Sciatic nerve (tissue), 2 donors: ENCODE data around the gene TTBK1. TPM values are rescaled to one million over a fixed set of nuclear protein-coding genes. Genes with fewer than 3 reads are reported as not detected.
A peak's percentile ranks its signal among the peaks of the same experiment; 100 is the strongest.

Experiments used
- ATAC-seq: fragments of 200-7000 bp; cut with Tn5 transposase; one replicate; pipeline ENCODE4 v1.9.1; 2020; ENCODE audit warnings: mild to moderate bottlenecking, moderate library complexity
- DNase-seq: peaks from one replicate; pipeline ENCODE4 v3.0.0-alpha.2; 2020; ENCODE audit warnings: low spot score
- intact Hi-C: fragments of 100-400 bp; cut with DNase I; formaldehyde crosslinking; loops from one replicate; pipeline ENCODE4 v1.14.2; 2022
- total RNA-seq: library from RNA; stranded (reverse); fragmentation: NEBNext Ultra II Directional; extraction: Animal tissue kit (Norgen Biotek cat#: 25700); gene quantifications from one replicate; pipeline ENCODE4 v1.2.1, GENCODE V29; 2021
- donor health status: DM: no; HTN: no; CAD: no.
- donor health status: DM: no; HTN: no; CAD: no.

Gene TTBK1
- total RNA-seq, 1 donor from 2014 or later, result 0.04 TPM

DNA sequence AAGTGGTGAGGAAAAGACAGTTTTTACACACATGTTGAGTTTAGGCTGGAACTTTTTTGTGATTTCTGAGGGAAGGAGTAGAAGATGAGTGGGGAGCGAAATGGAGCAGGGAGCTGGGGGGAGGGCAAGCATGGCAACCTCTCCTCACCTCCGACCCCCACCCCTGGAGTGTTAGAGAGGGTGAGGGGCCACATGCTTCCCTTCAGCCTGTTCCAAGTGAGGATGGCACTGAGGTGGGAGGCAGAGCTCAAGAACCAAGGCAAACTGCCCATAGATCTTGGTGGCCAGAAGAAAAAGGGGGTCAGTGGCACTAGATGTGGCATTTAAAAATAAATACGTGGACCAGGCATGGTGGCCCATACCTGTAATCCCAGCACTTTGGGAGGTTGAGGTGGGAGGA is 4.8 kb downstream of the TTBK1 start:
- DNase-seq (no peak), ATAC-seq (no peak)
- intact Hi-C loops, result no loop called here

DNA sequence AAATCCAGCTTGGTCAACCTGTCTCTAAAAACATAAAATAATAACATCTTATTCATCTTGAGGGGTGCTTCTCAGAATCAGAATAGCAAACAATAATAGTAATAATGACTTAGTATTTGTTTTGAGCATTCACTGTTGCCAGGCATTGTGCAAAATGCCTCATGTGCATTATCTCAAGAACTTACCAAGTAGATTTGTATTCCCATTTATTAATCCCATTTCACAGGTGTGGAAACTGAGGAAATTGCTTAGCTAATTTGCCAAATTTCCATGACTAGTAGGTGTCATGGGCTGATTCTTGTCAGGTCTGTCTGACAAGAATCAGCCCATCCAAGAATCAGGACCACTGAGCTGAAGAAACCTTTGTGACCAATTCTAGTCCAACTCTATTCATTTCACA is 5.5 kb downstream of the TTBK1 start:
- intact Hi-C loops, result no loop called here
- ATAC-seq (no peak), DNase-seq (no peak)

DNA sequence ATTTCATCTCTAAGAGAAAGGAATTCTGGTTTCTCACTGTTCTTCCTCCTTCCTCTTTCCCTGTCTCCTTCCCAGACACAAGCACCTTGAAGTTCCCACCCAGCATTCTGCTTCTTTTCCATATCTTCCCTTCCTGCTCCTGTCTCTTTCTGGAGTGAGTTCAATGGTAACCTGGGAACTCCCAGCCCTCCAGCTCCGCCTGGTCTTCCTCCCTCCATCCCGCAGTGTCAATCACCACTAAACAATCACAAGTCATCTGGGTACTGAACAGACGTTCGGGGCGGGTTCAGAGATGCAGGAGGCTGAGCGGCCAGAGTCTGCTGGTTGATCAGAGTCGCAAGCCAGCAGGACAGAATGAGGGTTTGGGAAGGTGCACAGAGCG is 7.7 kb downstream of the TTBK1 start:
- DNase-seq, result no peak
- no peak for ATAC-seq
- intact Hi-C loops, result no loop called here

DNA sequence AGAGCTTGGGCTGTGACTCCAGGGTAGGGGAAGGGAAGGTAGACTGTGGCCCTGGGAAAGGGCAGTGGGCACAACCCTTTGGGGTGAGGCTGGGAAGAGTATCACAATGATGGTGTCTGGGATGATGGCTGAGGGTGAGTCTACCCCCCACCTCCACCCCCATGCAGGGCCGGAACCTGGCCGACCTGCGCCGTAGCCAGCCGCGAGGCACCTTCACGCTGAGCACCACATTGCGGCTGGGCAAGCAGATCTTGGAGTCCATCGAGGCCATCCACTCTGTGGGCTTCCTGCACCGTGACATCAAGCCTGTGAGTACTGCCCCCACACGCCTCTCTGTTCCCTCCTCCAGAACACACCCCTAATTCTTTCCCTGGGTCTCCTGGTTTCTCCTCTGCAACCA is 10.1 kb downstream of the TTBK1 start:
- intact Hi-C loops, result no loop called here
- DNase-seq (no peak), ATAC-seq (no peak)

DNA sequence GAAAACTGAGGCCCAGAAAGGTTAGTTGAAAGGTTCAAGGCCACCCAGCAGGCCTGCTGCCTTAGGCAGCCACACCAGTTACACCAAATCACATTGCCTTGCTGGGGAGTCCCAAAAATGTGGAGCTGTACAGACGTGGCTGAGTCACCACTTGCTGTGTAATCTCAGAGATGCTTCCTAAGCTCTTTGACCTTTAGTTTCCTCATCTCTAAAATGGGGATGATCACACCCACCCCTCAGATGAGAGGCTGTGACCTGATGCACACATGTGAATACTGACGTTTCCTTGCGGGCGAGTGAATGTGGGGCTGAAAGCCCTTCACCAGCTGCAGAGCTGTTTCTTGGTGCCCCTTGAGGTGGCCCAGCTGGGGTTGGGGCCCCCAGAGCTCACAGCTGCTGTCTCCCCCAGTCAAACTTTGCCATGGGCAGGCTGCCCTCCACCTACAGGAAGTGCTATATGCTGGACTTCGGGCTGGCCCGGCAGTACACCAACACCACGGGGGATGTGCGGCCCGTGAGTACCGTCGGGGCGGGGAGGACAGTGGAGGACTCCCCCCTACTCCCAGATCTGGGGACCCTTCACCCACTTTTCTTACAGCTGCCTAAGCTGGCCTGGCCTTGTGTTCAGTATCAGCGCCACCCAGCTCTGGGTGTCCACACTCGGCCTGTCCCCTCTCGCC is 11.0 kb downstream of the TTBK1 start:
- ATAC-seq, result no peak
- intact Hi-C loops, result no loop called here
- DNase-seq, result no peak

DNA sequence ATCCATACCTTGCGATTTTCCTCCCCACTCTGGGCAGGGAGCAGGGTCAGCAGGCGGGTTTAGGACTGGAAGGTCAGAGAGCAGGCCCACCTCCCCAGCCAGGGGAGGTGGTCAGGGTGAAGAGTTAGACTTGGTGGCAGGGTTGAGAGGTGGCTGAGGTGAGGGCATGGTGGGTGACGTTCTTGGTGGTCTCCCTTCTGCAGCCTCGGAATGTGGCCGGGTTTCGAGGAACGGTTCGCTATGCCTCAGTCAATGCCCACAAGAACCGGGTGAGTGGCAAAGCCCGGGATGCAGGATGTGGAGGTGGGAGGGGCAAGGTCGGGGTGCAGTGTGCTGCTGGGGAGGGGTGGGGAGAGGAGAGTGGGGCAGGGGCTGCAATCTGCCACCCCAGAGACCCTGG is 11.6 kb downstream of the TTBK1 start:
- intact Hi-C loops, result no loop called here
- DNase-seq (no peak), ATAC-seq (no peak)

DNA sequence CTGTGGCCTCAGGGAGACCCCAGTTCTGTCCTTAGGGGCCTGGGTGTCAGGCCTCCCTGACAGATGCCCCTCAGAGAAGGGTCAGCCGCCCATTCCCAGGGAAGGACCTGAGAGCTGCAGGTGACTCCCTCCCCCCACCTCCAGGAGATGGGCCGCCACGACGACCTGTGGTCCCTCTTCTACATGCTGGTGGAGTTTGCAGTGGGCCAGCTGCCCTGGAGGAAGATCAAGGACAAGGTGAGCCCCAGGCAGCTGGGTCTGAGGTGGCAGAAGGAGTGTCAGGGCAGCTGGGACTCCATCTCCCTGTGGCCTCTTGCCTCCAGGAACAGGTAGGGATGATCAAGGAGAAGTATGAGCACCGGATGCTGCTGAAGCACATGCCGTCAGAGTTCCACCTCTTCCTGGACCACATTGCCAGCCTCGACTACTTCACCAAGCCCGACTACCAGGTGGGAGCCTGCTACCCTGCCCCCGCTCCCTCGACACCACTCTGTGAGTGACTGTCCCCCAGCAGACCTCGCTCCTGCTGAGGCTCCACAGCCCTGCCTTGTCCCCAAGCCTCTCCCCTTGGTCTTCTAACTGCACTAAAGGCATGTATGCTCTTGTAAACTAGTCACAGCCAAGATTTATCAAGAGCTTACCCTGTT is 12.2 kb downstream of the TTBK1 start:
- ATAC-seq (no peak), DNase-seq (no peak)
- intact Hi-C loops, result no loop called here

DNA sequence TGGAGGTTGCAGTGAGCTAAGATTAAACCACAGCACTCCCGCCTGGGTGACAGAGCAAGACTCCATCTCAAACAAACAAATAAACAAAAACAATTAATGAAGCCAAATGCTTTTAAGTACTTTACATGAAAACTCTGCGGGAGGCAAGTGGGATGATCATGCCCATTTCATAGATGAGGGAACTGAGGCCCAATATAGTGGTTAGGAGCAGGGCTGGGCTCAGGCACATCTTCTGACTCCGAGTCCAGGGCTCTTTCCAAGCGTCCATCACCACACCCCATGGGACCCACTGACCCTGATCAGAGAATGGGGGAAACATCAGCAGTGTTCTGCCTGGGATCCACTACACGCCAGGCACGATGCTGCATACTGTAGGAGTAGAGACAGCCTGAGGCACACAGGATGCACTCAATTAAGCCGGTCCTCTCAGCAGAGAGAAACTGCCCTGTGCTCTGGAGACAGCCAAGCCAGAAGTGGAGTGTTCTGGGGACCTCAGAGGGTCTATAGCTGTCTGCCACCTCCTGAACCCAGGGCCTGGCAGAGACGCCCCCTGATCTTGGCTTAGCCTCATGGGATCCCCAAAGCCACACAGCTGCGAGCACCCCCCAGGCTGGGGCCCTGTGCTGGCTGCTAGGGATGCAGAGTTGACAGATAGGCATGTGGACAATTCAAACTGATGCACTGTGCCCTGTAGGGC is 13.5 kb downstream of the TTBK1 start:
- intact Hi-C loops, result no loop called here
- ATAC-seq, result no peak
- DNase-seq, result no peak

DNA sequence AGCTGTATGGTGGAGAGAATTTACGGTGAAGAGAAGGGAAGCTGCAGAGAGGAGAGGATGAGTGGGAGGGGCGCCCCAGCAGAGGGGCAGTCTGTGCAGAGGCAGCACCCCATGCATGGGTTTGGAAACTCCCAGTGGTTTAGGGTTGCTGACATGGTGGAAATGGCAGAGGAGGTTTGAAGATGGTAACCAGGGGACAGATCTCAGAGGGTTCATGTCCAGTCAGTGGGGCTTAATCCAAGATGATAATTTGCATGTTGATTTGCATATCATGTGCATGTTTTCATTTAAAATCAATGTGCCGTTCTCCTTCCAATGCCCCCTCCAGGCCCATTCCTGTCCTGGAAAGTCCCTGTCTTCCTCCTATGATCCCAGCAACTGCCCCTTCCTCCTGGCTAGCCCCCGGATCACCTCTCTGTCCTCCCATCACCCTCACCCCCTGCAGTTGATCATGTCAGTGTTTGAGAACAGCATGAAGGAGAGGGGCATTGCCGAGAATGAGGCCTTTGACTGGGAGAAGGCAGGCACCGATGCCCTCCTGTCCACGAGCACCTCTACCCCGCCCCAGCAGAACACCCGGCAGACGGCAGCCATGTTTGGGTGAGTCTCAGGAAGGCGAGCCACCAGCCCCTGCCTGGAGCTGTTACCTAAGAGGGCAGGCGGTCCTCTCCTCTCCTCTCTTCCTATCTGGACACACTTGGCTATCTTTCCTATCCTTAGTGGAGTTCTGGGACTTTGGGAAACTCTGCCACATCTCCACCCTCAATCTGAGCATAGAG is 14.3 kb downstream of the TTBK1 start:
- intact Hi-C loops, result no loop called here
- no peak for ATAC-seq

DNA sequence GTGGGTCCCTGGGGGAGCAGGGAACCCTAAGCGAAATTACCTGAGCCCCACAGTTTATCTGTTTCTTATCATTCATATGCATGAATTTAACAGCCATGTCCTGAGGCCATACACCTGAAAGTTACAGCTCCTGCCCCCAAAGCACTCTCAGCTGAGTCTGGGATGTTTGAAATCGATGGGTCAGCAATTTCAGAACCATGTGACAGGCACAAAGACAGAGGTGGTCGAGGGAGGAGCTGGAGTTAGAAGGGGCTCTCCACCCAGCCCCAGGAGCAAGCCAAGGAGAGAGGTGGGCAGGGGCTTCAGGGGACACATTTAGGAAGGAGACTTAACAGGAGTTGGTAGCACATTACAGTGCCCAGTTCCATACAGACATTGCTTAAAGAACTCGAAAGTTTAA is 14.9 kb downstream of the TTBK1 start:
- ATAC-seq, result no peak
- intact Hi-C loops, result no loop called here
- no peak for DNase-seq

More for the DNA sequence above, 14.3 kb downstream of the TTBK1 start:
- no peak for DNase-seq

DNA sequence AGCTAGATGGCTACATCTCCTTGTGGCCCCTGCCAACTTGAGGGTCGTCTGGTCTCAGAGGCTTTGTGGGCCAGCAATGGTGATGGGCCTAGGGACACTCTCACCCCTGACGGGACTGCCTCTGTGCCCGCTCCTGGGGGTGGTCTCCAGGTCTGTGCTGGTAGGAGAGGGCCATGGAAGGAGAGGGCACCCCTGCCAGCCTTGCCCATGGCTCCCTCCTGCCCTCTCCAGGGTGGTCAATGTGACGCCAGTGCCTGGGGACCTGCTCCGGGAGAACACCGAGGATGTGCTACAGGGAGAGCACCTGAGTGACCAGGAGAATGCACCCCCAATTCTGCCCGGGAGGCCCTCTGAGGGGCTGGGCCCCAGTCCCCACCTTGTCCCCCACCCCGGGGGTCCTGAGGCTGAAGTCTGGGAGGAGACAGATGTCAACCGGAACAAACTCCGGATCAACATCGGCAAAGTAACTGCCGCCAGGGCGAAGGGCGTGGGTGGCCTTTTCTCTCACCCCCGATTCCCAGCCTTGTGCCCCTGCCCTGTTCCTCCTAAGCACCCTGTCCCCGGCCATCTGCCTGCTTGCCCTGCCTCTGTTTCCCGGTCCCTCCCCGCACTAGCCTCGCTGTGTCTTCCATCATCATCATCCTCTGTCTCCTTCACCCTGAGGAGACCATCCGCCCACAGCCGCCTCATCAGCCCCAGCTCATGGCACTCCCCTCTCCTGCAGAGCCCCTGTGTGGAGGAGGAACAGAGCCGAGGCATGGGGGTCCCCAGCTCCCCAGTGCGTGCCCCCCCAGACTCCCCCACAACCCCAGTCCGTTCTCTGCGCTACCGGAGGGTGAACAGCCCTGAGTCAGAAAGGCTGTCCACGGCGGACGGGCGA is 15.8 kb downstream of the TTBK1 start:
- DNase-seq, result no peak
- ATAC-seq, result no peak
- intact Hi-C loops, result no loop called here

DNA sequence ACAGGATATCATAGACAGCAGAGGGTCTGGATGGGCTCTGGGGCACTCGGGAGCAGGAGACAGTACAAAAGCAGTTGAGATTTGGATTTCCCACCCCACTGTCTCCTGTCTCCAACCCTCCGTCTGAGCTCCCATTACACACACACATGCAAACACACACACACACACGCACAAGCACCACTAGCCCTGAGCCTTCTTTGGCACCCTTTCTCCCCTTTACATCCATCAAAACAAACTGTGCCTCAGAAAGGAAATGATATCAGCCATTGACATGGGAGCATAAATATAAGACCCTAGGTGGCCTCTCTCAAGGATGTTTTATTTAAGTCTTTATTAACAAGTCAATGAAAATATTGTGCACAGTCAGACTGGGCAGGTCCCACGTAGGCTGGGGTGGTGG is 17.5 kb downstream of the TTBK1 start:
- no peak for DNase-seq
- intact Hi-C loops, result no loop called here
- ATAC-seq, result no peak

DNA sequence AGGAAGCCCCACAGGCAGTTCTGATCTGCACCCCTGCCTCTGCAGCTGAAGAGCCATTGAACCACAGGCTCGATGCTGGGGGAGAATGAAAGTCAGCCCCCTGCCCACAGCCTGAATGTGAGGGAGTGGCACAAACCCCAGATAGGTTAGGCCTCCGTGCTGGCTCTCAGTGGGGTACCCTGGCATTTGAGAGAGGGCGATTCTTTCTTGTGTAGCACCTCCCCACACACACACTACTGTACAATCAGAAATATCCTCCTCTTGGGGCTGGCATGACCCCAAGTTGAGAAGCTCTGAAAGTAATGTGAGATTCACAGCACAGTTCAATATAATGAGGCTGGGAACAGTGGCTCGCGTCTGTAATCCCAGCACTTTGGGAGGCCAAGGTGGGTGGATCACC is 17.9 kb downstream of the TTBK1 start:
- DNase-seq (no peak), ATAC-seq (no peak)
- intact Hi-C loops, result no loop called here

DNA sequence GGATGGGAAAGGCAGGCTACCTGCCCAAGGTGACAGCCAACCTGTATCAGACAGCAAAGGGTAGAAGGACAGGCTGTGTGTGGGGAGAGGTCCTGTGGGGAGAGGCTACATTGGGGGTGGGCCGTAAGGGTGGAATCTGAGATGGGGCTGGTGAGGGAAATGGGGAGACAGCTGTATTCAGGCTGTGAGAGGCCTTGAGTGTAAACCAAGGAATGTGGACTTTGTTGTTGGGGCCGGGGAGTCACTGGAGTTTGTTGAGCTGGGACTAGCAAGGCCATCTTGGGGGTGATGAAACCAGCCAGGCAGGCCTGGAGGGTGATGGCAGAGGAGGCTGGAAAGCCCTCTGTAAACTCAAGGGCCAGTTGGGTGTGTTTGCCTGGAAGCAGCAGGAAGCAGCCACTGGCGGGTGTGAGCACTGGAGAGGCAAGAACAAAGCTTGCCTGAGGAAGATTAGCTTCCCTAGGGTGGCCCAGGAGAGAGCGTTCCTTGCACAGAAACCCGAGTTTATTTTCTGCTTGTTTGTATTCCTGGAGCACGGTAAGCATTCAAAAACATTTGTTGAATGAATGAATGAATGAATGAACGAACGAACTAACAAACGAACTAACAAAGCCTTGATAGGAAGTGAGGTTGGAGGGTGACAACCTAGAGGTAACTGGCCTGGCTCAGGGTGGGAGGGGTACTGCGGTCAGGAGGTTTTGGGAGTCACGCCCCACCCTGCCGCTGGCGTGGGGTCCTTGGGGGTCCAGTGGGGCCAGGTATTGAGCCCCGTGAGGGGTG is 18.9 kb downstream of the TTBK1 start:
- intact Hi-C loops, result no loop called here
- DNase-seq (no peak), ATAC-seq (no peak)

DNA sequence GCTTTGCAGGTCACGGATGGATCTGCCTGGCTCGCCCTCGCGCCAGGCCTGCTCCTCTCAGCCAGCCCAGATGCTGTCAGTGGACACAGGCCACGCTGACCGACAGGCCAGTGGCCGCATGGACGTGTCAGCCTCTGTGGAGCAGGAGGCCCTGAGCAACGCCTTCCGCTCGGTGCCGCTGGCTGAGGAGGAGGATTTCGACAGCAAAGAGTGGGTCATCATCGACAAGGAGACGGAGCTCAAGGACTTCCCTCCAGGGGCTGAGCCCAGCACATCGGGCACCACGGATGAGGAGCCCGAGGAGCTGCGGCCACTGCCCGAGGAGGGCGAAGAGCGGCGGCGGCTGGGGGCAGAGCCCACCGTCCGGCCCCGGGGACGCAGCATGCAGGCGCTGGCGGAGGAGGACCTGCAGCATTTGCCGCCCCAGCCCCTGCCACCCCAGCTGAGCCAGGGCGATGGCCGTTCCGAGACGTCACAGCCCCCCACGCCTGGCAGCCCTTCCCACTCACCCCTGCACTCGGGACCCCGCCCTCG is 19.6 kb downstream of the TTBK1 start:
- ATAC-seq (no peak), DNase-seq (no peak)
- intact Hi-C loops, result no loop called here

DNA sequence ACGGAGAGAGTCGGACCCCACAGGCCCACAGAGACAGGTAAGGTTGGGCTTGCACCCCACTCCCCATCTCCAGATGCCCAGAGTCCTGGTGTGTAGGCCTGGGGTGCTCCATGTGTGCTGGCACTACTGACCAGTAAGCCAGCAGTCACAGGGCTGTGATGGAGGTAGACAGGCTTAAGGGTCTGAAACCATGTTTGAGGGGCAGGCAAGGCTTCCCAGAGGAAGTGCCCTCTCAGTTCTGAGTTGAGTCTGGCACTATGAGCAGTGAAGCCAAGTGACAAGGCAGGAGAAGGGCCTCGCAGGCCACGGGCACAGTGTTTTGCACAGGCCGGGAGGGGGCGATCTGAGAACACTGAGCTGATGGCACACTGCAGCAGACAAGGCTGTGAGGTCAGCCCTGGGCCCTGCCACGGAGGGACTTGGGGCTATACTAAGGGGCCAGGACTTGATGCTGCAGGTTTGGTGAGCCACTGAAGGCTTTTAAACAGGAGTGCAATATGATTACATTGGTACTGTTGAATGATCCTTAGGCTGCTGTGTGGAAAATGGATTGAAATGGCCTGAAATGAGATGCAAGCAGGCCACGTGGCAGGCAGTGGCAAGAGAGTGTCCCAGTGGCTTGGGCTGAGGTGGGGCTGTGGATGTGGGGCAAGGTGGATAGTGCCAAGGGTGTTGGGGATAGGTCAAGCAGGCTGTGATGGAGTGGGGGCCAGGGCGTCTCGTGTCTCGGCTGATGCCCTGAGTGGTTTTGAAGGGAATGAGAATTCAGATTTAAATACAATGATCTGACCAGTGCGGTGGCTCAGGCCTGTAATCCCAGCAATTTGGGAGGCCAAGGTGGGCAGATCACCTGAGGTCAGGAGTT is 20.3 kb downstream of the TTBK1 start:
- DNase-seq, result peak; percentile 81
- ATAC-seq, result peak; percentile 83
- intact Hi-C loops, result no loop called here

DNA sequence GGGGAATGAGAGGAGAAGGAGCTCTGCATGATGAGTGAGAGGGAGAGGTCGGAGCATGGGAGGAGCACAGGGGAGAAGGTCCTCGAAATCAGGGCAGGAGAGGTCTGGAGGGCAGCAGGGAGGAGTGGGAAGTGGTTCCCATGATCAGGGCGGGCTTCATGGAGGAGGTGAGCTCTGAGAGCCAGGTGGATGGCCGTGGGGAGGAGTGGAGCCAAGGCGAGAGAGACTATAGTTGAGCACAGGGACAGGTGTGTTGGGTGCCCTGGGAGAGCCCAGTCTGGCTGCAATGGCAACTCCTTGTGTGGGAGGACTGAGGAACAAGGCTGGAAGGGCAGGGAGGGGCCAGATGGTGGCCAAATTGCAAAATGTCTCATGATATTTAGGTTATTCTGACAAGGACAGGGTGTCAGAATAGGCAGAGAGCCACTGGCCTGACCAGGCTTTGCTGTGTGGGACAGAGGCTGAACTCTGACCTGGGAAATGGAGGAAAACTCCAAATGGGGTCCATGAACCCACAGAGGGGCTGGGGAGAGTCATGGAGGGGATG is 21.4 kb downstream of the TTBK1 start:
- intact Hi-C loops, result no loop called here
- DNase-seq, result no peak
- no peak for ATAC-seq
